Heart left ventricle (tissue), 13 donors: ENCODE data around the gene ZNF808.
"Not testable (repeated sequence)": the region's sequence is repeated elsewhere in the genome, so short reads cannot be mapped to it uniquely, and the experiment has no call there.

ENCODE experiments used
- POLR2A ChIP-seq, 2 donors: fragments of 450-650 bp; IDR thresholded peaks; one replicate each; pipeline ENCODE4 v1.6.1; 2017; ENCODE audit warnings: antibody characterized with exemption in 2 of 2, mild to moderate bottlenecking in 2 of 2, moderate library complexity in 2 of 2
- TF ChIP-seq, protein P1 (sequence below), 12 donors: fragments of 200-600 bp; sonication (generic) in 4 of 12; IDR thresholded peaks; one replicate each; pipeline versions ENCODE4 v1.5.0 to v1.8.0; 2018 to 2022; ENCODE audit warnings: antibody characterized with exemption in 12 of 12, mild to moderate bottlenecking in 5 of 12
- donor health status: ischemic (EF 13 %, LVEDD 7.1; RV severe dilation, severe dysfunction).
- donor health status: DM: no; HTN: yes; CAD: no.
- donor health status: DM: no; HTN: no; CAD: no.
- donor health status: ischemic (EF 25% LVEDD 6.9; RV normal size, moderate dysfunction).
- donor health status: ischemic (EF 25% LVEDD 5.7; RV mildly dilated, moderate dysfunction).
- donor health status: ischemic (EF 35%, LVEDD 5.7; RV mildly dilated, moderate dysfunction).
- donor health status: nonischemic (EF 11% LVEDD 7.7; RV severe dilation, severe dysfunction).
- donor health status: DM: yes; HTN: yes; CAD: no.
- donor health status: PGD.
- donor health status: ischemic (EF 29% LVEDD 5.4; RV normal size, mild dysfunction).
- donor health status: nonischemic (EF 23%, LVEDD 6.1; RV moderate dilation, normal function).

DNA sequence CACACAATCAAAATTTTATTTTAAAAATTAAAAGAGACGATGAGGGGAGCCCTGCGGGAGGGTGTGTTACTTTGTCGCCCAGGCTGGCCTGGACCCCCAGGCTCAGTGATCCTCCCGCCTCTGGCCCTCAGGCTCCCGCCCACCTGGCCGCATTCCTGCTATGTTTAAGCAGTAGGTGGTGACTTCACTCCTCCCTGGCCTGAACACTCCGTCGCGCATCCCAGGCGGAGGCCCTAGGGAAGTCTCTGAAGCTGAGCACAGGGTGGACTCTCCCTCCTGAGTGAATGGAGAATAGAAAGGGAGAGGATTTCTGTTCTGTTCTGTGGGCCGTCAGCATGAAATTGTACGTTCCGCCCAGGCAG is 42.2 kb downstream of the ZNF808 start:
- TF ChIP-seq, protein P1, sequence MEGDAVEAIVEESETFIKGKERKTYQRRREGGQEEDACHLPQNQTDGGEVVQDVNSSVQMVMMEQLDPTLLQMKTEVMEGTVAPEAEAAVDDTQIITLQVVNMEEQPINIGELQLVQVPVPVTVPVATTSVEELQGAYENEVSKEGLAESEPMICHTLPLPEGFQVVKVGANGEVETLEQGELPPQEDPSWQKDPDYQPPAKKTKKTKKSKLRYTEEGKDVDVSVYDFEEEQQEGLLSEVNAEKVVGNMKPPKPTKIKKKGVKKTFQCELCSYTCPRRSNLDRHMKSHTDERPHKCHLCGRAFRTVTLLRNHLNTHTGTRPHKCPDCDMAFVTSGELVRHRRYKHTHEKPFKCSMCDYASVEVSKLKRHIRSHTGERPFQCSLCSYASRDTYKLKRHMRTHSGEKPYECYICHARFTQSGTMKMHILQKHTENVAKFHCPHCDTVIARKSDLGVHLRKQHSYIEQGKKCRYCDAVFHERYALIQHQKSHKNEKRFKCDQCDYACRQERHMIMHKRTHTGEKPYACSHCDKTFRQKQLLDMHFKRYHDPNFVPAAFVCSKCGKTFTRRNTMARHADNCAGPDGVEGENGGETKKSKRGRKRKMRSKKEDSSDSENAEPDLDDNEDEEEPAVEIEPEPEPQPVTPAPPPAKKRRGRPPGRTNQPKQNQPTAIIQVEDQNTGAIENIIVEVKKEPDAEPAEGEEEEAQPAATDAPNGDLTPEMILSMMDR (IDR thresholded peaks at IDR 0.05) = not testable (repeated sequence)
- not testable (repeated sequence) for TF ChIP-seq POLR2A (IDR thresholded peaks at IDR 0.05)
